Measurements from ENCODE around the gene SHD.

- no peak for TF ChIP-seq EZH2 (IDR thresholded peaks at IDR 0.05; ENCODE audit: low read depth, low read length, severe bottlenecking)
- no peak for TF ChIP-seq EGR1 (IDR thresholded peaks at IDR 0.05; ENCODE audit: borderline replicate concordance, low read depth, low read length)
- no peak for TF ChIP-seq EP300 (IDR thresholded peaks at IDR 0.05; ENCODE audit: borderline replicate concordance in 1 of 2, low read depth in 2 of 2, low read length in 2 of 2)
- no peak for TF ChIP-seq RAD21 (IDR thresholded peaks at IDR 0.05 in 1 of 2, conservative IDR thresholded peaks at IDR 0.05 in 1 of 2; ENCODE audit: low read depth in 2 of 2, low read length in 2 of 2)
- TF ChIP-seq TEAD4 (IDR thresholded peaks at IDR 0.05; ENCODE audit: low read depth, low read length), result no peak
- no peak for TF ChIP-seq USF2 (IDR thresholded peaks at IDR 0.05; ENCODE audit: low read length)
These were observed 10.1 kb upstream of the SHD start for GRCh38 chr19:4268816-4269430.
